IMR-90 (cell line): ENCODE data around the gene KDM5A.
"Not testable (repeated sequence)": the region's sequence is repeated elsewhere in the genome, so short reads cannot be mapped to it uniquely, and the experiment has no call there.

Source experiments
- MXI1 ChIP-seq: IDR thresholded peaks from 2 replicates; pipeline ENCODE4 v1.6.1; 2012; ENCODE audit warnings: low read depth, mild to moderate bottlenecking, low read length, moderate library complexity, borderline replicate concordance
- POLR2A ChIP-seq: IDR thresholded peaks from 2 replicates; pipeline ENCODE4 v1.6.1; 2012; ENCODE audit warnings: mild to moderate bottlenecking, low read depth, low read length
- RFX5 ChIP-seq: IDR thresholded peaks from 2 replicates; pipeline ENCODE4 v1.8.0; 2012; ENCODE audit warnings: low read depth, mild to moderate bottlenecking, low read length, moderate library complexity
- TF ChIP-seq, protein P1 (sequence below): conservative IDR thresholded peaks from 2 replicates; pipeline ENCODE4 v1.5.1; 2012; ENCODE audit warnings: mild to moderate bottlenecking, low read depth, low read length, improper control_type of control experiment

DNA sequence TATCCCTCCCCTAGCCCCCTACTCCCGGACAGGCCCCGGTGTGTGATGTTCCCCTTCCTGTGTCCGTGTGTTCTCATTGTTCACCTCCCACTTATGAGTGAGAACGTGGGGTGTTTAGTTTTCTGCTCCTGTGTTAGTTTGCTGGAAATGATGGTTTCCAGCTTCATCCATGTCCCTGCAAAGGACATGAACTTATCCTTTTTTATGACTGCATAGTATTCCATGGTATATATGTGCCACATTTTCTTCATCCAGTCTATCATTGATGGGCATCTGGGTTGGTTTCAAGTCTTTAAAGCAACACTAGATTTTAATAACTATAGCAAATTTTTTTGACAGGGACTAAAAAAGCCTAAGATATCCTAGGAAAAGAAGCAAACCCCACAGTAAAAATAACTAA lies 37.9 kb downstream of the KDM5A start:
- TF ChIP-seq, protein P1, sequence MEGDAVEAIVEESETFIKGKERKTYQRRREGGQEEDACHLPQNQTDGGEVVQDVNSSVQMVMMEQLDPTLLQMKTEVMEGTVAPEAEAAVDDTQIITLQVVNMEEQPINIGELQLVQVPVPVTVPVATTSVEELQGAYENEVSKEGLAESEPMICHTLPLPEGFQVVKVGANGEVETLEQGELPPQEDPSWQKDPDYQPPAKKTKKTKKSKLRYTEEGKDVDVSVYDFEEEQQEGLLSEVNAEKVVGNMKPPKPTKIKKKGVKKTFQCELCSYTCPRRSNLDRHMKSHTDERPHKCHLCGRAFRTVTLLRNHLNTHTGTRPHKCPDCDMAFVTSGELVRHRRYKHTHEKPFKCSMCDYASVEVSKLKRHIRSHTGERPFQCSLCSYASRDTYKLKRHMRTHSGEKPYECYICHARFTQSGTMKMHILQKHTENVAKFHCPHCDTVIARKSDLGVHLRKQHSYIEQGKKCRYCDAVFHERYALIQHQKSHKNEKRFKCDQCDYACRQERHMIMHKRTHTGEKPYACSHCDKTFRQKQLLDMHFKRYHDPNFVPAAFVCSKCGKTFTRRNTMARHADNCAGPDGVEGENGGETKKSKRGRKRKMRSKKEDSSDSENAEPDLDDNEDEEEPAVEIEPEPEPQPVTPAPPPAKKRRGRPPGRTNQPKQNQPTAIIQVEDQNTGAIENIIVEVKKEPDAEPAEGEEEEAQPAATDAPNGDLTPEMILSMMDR, result not testable (repeated sequence)
- TF ChIP-seq POLR2A, MXI1, RFX5: not testable (repeated sequence)
